NCI-H128 (cell line): ENCODE results near the gene TIE1.
A peak's percentile ranks its signal among the peaks of the same experiment; 100 is the strongest.

Source experiments
- DNase-seq: peaks from one replicate; lab custom pipeline; 2025; ENCODE audit not compliant: unreplicated experiment; lab: John Stamatoyannopoulos, UW

Gene TIE1

DNA sequence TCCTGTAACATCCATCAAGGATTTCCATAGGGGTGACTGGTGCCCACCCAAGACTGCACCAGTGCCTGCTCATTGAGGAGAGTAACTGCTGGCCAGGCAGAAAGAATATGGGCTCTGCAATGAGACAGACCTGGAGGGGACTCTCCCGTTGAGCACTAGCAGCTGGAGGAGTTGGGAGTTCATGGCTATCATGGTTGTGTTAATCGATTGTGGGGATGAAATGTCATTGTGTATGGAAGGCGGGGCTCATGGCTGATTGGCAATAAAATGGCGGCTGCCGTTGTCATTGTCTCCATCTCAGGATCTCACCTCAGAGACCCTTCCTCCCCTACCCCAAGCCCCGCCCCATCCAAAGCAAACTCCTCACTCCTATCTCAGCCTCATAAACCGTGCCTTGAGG is 27.1 kb upstream of the TIE1 start:
- no peak for DNase-seq

DNA sequence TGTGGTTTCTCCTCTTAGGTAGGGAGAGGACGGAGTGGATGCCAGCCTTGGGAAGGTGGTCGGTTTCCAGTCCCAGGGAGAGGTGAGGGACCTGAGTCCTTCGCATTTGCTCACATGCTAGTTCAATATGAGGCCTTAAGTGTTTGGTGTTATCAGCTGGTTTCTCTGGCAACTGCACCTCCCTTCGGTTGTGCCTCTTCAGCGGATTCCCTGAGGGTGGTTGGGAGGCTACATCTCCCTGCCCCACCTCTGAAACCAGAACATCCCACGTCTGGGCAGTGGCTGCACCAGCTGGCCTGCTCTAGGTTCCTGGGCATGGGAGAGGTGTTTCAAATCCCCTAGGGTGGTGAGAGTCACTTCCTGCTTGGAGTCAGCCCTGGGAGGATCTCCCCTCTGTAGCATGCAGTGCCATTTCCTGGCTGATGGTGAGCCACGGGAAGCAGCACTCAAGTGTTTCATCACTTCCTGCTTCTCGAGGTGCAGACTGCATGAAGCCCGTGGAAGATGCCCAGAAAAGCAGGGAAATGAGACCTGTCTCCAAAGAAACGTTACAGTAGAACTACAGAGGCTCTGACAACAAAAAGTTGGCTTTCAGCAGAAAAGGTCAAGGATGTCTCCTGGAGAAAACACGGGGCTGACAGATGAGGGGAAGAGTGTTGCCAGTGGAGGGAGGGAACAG is 26.5 kb upstream of the TIE1 start:
- DNase-seq = no peak

- DNase-seq = no peak
Measured at GRCh38 chr1:43274804-43275180, 26.0 kb upstream of the TIE1 start.

DNA sequence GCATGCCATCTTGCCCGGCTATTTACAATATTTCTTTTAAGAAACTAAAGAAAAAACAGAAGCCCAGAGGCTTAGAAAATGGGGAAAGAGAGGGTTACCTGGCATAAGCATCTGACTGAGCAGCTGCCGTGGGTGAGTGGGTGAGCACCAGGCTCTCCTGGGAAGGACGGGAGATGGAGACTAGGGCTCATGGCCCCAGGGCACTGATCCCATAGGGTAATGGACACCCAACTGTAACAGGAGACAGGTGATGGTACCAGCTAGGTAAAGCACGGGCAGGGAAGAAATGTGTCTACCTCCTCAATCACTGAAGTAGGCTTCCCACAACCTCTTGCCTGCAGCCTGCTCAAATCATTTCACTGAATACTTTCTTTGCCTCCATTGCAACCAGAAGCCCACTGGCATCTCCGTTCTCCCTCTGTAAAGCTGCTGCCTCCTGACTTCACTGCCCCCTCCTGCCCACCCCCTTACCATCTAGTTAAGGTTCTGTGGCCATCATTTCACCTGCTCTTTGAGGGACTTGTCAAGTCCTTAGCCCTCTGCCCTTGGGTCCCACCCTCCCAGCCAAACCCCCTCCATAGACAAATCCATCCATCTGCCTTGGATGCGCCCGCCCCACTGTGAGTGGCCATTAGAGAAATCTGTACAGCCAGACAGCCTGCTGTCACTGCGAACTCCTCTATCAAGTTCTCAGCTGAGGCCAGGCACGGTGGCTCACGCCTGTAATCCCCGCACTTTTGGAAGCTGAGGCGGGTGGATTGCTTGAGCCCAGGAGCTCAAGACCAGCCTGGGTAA is 24.8 kb upstream of the TIE1 start:
- DNase-seq = no peak

GRCh38 chr1:43276673-43277072 is 24.1 kb upstream of the TIE1 start:
- DNase-seq = no peak

GRCh38 chr1:43277116-43277876 is 23.5 kb upstream of the TIE1 start:
- DNase-seq = no peak

- no peak for DNase-seq
Measured at GRCh38 chr1:43279161-43279560, 21.6 kb upstream of the TIE1 start.

DNA sequence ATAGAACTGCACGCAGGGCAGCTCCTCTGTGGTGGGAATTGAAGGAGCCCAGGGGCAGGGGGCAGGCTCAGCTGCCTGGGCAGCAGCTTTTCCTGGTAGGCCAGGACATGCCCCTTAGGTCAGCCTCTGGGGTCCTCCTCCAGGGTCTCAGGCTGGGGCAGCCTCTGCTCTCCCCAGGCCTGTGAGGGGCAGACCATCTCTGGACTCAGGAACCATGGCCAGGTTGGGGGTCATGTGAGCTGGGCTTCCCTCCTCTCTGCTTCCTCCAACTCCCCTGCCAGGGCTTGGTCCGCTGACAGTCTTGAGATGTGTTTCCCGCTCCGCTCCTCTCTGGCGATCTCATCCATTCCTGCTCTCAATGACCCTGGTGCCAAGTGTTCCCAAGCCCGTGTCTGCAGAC is 21.1 kb upstream of the TIE1 start:
- no peak for DNase-seq

GRCh38 chr1:43280692-43281091 is 20.1 kb upstream of the TIE1 start:
- DNase-seq = no peak

DNA sequence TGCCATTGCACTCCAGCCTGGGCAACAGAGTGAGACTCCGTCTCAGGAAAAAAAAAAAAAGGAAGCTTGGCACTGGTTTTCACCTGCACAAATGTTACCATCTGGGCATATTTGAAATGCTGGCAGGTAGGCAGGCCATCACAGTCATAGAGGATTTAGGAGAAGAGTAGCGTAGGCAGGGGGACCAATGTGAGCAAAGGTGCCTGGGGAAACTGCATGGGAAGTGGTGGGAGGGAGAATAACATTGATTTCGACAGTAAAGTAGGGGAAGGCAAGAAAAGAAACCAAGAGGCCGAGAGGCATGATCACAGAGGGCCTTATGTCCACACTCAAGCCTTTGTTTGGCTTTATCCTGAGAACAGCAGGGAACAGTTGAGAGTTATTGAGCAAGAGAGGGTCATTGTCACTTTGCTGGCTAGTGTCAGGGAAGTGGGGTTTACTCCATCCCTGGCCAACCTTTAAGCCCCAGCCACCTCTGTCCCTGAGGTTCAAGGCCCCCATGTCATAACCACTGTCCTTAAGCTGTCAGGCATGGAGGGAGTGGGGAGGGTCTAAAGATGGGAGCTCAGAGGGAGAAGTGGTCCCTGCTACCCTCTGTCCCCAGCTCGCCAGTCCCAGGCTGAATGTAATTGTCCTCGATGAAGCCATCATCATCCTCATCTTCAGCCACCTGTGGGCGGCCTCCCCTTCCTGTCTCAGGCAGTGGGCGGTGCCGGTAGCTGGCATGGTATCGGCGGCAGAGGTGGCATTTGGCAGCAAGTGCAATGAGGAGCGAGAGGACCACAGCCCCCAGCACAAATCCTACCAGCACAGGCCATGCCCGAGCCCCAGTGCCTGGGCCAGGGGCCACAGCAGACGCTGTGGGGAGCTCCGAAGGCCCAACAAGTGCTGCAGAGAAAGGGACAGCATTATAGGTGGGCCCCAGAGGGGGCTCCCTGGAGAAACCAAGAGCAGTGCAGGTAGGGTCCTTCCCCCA is 18.3 kb upstream of the TIE1 start:
- DNase-seq = no peak

DNA sequence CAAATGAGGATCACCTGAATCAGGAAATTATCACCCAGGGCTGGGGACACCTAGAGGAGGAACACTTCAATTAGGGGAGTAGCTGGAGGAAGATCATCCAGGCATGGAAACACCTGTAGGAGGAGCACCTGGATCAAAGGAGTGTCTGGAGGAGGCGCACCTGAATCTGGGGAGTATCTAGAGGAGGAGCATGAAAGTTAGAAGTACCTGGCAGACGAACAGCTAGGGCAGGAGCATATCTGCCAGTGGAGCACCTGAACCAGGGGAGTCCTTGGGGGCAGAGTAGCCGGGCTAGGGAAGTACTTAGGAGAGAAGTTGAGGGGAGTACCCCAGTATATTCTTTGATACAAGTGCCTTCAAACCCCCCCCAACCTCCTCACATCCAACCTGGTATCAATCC is 16.7 kb upstream of the TIE1 start:
- no peak for DNase-seq

DNA sequence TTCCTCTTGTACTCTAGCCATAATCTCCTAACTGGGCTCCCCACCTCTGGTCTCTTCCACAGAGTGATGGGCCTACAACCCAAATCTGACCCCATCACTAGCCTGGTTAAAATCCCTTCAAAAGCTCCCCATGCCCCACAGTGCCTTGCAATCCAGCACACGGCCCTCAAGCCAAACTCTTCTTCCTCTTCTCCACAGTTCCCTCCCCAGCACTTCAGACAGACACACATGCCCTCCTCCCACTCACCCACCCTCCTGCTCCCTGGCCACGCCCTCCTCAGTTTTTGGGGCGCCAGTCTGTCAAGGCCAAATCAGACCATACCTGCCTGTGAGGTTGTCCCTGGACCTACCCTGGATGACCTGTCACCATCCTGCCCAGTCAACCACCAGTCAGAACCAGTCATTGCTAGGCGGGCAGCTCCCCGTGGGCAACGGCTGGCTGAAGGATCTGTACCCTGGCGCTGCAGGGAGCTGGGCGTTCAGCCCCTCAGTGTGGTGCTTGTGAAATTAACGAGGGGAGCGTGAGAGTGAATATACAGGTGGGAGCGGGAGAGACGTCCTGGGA is 16.2 kb upstream of the TIE1 start:
- DNase-seq = no peak

DNA sequence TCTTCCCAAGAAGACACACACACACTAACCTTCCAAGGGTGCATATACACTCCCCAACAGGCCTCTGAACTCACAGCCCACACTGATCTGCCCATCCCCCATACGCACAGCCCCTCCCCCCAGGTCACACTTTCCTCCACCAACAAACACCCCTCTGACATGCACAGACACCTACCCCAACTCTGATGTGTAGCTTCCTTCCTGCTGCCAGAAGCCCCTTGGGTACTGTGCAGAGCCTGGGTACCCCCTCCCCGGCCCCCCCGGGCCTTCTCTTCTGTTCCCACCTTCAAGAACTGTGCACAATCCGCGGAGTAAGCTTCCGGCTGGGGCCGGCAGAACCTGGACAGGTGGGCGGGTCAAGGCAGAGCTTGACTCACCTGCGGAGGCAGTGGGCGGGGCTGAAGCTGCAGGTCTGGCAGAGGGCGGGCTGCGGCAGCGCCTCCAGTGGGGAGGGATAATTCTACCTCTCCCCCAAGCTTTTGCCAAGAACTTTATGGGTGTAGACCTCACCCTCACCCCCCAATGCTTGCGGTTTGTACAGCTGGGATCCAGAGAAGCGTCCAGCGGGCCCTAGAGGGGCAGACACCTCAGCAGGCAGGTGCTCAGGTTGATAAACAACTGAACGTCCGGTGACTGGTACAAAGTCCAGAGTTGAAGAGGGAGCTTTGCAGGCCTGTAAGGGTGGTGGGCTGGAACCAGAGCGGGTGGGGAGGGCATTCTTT is 15.4 kb upstream of the TIE1 start, which contains the start of gene C1orf210:
Gene C1orf210, minus strand, starts transcription at position 313 of the 722 bp plus-strand sequence. CDS start 2,311 bp downstream, outside the sequence.
- peak; percentile 67 for DNase-seq

DNA sequence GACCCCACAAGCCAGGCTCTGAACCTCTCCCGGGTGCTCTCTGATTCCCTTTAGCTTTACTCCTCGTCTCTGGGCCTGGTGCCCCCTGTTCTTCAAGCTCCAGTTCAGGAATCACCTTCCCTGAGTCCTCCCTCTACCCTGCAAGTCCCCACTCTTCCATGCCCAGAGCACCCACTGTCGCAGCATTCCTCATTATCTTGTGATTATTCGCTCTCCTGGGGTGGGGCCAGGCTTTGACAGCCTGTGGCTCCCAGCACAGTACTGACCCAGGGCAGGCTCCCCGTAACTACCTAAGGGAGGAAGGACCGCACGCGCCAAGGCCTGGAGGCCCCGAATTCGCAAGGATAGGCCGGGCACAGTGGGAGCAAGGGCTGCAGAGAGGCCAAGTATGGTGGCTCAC is 14.7 kb upstream of the TIE1 start:
- no peak for DNase-seq

GRCh38 chr1:43286533-43286932 is 14.2 kb upstream of the TIE1 start:
- DNase-seq = no peak

- no peak for DNase-seq
Measured at GRCh38 chr1:43288058-43288784, 12.6 kb upstream of the TIE1 start.

DNA sequence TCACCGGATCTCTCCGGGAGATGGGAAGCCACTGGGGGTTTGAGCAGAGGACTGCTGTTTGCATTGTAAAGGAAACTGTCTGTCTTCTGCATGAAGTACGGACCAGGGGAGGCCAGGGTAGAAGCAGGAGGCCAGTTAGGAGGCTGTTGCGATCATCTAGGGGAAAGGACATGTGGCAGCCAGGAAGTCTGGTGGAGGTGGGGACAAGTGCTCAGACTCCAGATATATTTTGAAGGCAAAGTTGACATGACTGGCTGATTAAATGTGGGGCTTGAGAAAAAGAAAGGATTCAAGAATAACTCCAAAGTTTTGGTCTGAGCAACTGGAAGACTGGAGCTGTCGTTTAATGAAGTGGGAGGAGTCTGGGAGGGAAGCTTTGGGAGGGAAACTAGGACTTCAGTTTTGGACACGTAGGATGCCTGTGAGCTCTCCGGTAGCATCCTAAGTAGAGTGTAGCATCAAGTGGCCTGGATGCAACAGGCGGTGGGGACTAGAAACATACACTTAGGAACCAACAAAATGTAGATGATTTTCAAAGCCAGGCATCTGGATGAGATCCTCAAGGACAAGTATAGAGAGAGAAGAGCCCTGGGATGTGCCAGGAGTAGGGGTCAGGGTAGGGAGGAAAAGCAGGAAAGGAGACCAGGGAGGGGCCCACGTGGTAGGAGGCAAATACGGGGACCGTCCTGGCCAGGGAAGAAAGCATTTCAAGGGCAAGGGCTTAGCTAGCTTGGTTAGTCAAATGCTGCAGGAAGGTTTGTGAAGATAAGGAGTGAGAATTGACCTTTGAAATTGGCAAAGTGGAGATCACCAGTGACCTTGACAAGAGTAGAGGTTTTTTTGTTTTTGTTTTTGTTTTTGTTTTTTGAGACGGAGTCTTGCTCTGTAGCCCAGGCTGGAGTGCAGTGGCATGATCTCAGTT is 11.7 kb upstream of the TIE1 start:
- DNase-seq = no peak

GRCh38 chr1:43292216-43292615 is 8.6 kb upstream of the TIE1 start:
- no peak for DNase-seq
